Esophagus squamous epithelium (tissue), 4 donors: ENCODE measurements around the gene DUSP15.

ENCODE experiments used
- POLR2A ChIP-seq, 4 donors: fragments of 450-650 bp; IDR thresholded peaks; one replicate each; pipeline ENCODE4 v1.6.1; 2017; ENCODE audit warnings: antibody characterized with exemption in 4 of 4, mild to moderate bottlenecking in 4 of 4, moderate library complexity in 3 of 4
- TF ChIP-seq, protein P1 (sequence below), 6 experiments: fragments of 450-650 bp in 4 of 6; fragments of 200-600 bp in 2 of 6; sonication (generic) in 2 of 6; IDR thresholded peaks; one replicate each; pipeline ENCODE4 v1.5.1; 2016 to 2019; ENCODE audit warnings: antibody characterized with exemption in 6 of 6, mild to moderate bottlenecking in 4 of 6, moderate library complexity in 4 of 6

- TF ChIP-seq, protein P1, sequence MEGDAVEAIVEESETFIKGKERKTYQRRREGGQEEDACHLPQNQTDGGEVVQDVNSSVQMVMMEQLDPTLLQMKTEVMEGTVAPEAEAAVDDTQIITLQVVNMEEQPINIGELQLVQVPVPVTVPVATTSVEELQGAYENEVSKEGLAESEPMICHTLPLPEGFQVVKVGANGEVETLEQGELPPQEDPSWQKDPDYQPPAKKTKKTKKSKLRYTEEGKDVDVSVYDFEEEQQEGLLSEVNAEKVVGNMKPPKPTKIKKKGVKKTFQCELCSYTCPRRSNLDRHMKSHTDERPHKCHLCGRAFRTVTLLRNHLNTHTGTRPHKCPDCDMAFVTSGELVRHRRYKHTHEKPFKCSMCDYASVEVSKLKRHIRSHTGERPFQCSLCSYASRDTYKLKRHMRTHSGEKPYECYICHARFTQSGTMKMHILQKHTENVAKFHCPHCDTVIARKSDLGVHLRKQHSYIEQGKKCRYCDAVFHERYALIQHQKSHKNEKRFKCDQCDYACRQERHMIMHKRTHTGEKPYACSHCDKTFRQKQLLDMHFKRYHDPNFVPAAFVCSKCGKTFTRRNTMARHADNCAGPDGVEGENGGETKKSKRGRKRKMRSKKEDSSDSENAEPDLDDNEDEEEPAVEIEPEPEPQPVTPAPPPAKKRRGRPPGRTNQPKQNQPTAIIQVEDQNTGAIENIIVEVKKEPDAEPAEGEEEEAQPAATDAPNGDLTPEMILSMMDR (IDR thresholded peaks at IDR 0.05): no peak
- TF ChIP-seq POLR2A (IDR thresholded peaks at IDR 0.05): no peak
These were observed 1.3 kb upstream of the DUSP15 start for GRCh38 chr20:31871618-31871954.
